ENCODE data around the gene KRTAP10-12. TPM values are rescaled to one million over a fixed set of nuclear protein-coding genes. Genes with fewer than 3 reads are reported as not detected.
A peak's percentile ranks its signal among the peaks of the same experiment; 100 is the strongest.

Gene KRTAP10-12
- total and polyA plus RNA-seq, 4 donors = not detected

- TF ChIP-seq CTCF (IDR thresholded peaks at IDR 0.05; ENCODE audit: control extremely low read depth, extremely low read depth) = no peak
- WGBS, 2 donors = 20 to 28% methylated on average over 58 to 61 of the region's 61 CpGs
- H3K27ac ChIP-seq (ENCODE audit: low read depth in 1 of 2, low read length in 1 of 2) = no peak overlapping the region
- no peak overlapping the region for H3K9ac ChIP-seq (ENCODE audit: insufficient read depth in 1 of 2, low read length in 2 of 2)
- no peaks in the 10 kb centered on the region for H3K36me3 ChIP-seq (ENCODE audit: control insufficient read depth in 4 of 4, insufficient read depth in 4 of 4, low read length in 4 of 4)
- peak in 1 of 3 donors; percentile 35 for DNase-seq
- peaks cover 0 to 2% (median 0%) of the 10 kb centered on the region in 4 donors for H3K9me3 ChIP-seq (ENCODE audit: control insufficient read depth in 4 of 4, insufficient read depth in 3 of 4, low read length in 3 of 4)
- H3K4me3 ChIP-seq = no peak overlapping the region
- ATAC-seq (ENCODE audit: insufficient read depth, low FRiP score) = no peak
- H3K4me1 ChIP-seq (ENCODE audit: control insufficient read depth in 5 of 5, insufficient read depth in 5 of 5, low read length in 5 of 5) = peaks cover 0 to 5% (median 0%) of the 10 kb centered on the region in 5 donors
- peaks cover 3 to 24% (median 22%) of the 10 kb centered on the region in 3 donors for H3K27me3 ChIP-seq (ENCODE audit: control insufficient read depth in 3 of 3, insufficient read depth in 3 of 3, low read length in 2 of 3)
Observed at GRCh38 chr21:44723177-44724131, 26.5 kb downstream of the KRTAP10-12 start.

- TF ChIP-seq CTCF (IDR thresholded peaks at IDR 0.05; ENCODE audit: control extremely low read depth, extremely low read depth) = no peak
- no peak for DNase-seq
- Histone ChIP-seq H3K27me3 (ENCODE audit: control insufficient read depth in 3 of 3, insufficient read depth in 3 of 3, low read length in 2 of 3) (peaks cover 3 to 24% (median 18%) of the 10 kb centered on the region in 3 donors), H3K9me3 (ENCODE audit: control insufficient read depth in 4 of 4, insufficient read depth in 3 of 4, low read length in 3 of 4) (peaks cover 0 to 2% (median 0%) of the 10 kb centered on the region in 4 donors), H3K27ac (ENCODE audit: low read depth in 1 of 2, low read length in 1 of 2) (no peak overlapping the region), H3K9ac (ENCODE audit: insufficient read depth in 1 of 2, low read length in 2 of 2) (no peak overlapping the region), H3K36me3 (ENCODE audit: control insufficient read depth in 4 of 4, insufficient read depth in 4 of 4, low read length in 4 of 4) (no peaks in the 10 kb centered on the region), H3K4me3 (no peak overlapping the region), H3K4me1 (ENCODE audit: control insufficient read depth in 5 of 5, insufficient read depth in 5 of 5, low read length in 5 of 5) (peaks cover 0 to 5% (median 0%) of the 10 kb centered on the region in 5 donors)
- no peak for ATAC-seq (ENCODE audit: insufficient read depth, low FRiP score)
- WGBS, 2 donors = 87 to 96% methylated on average over 7 of the region's 7 CpGs
Observed at GRCh38 chr21:44724196-44724595, 27.2 kb downstream of the KRTAP10-12 start.

- 92 to 94% methylated on average over 14 of the region's 14 CpGs for WGBS, 2 donors
- no peak overlapping the region for H3K9ac ChIP-seq (ENCODE audit: insufficient read depth in 1 of 2, low read length in 2 of 2)
Observed at GRCh38 chr21:44724926-44725325, 28.0 kb downstream of the KRTAP10-12 start.

More at GRCh38 chr21:44724926-44725325, 28.0 kb downstream of the KRTAP10-12 start:
- H3K9me3 ChIP-seq (ENCODE audit: control insufficient read depth in 4 of 4, insufficient read depth in 3 of 4, low read length in 3 of 4) = peaks cover 0 to 2% (median 0%) of the 10 kb centered on the region in 4 donors
- DNase-seq = peak in 1 of 3 donors; percentile 4
- no peak for TF ChIP-seq CTCF (IDR thresholded peaks at IDR 0.05; ENCODE audit: control extremely low read depth, extremely low read depth)
- no peaks in the 10 kb centered on the region for H3K36me3 ChIP-seq (ENCODE audit: control insufficient read depth in 4 of 4, insufficient read depth in 4 of 4, low read length in 4 of 4)
- H3K27me3 ChIP-seq (ENCODE audit: control insufficient read depth in 3 of 3, insufficient read depth in 3 of 3, low read length in 2 of 3) = peaks cover 3 to 23% (median 18%) of the 10 kb centered on the region in 3 donors
- H3K4me3 ChIP-seq = no peak overlapping the region
- H3K4me1 ChIP-seq (ENCODE audit: control insufficient read depth in 5 of 5, insufficient read depth in 5 of 5, low read length in 5 of 5) = peaks cover 0 to 5% (median 0%) of the 10 kb centered on the region in 5 donors
- no peak for ATAC-seq (ENCODE audit: insufficient read depth, low FRiP score)
- no peak overlapping the region for H3K27ac ChIP-seq (ENCODE audit: low read depth in 1 of 2, low read length in 1 of 2)

All from lung (tissue), 12 donors.